ENCODE results near the gene CSNK1A1.

The CSNK1A1 gene

GRCh38 chr5:149594206-149594895 is 43.1 kb upstream of the CSNK1A1 start:
- TF ChIP-seq CTCF (IDR thresholded peaks at IDR 0.05; ENCODE audit: low read depth, low read length): no peak
- H3K4me3 ChIP-seq (ENCODE audit: low read depth, low read length): no peak overlapping the region
- in situ Hi-C loops (cut with HindIII; ENCODE audit: low sequenced_read_pairs): no loop called here
- DNase-seq (ENCODE audit: low read depth, low spot score): peak; percentile 24

- TF ChIP-seq CTCF (IDR thresholded peaks at IDR 0.05; ENCODE audit: low read depth, low read length): no peak
- DNase-seq (ENCODE audit: low read depth, low spot score): no peak
- no peak overlapping the region for H3K4me3 ChIP-seq (ENCODE audit: low read depth, low read length)
- in situ Hi-C loops (cut with HindIII; ENCODE audit: low sequenced_read_pairs): no loop called here
These were observed 42.1 kb upstream of the CSNK1A1 start for GRCh38 chr5:149593370-149593769.

- no peak overlapping the region for H3K4me3 ChIP-seq (ENCODE audit: low read depth, low read length)
- no peak for DNase-seq (ENCODE audit: low read depth, low spot score)
- in situ Hi-C loops (cut with HindIII; ENCODE audit: low sequenced_read_pairs): no loop called here
- no peak for TF ChIP-seq CTCF (IDR thresholded peaks at IDR 0.05; ENCODE audit: low read depth, low read length)
These were observed 37.7 kb upstream of the CSNK1A1 start for GRCh38 chr5:149588936-149589335.

- TF ChIP-seq CTCF (IDR thresholded peaks at IDR 0.05; ENCODE audit: low read depth, low read length): no peak
- in situ Hi-C loops (cut with HindIII; ENCODE audit: low sequenced_read_pairs): no loop called here
- DNase-seq (ENCODE audit: low read depth, low spot score): no peak
- H3K4me3 ChIP-seq (ENCODE audit: low read depth, low read length): no peak overlapping the region
These were observed 35.6 kb upstream of the CSNK1A1 start for GRCh38 chr5:149586708-149587318.

- H3K4me3 ChIP-seq (ENCODE audit: low read depth, low read length): no peak overlapping the region
- no peak for DNase-seq (ENCODE audit: low read depth, low spot score)
- TF ChIP-seq CTCF (IDR thresholded peaks at IDR 0.05; ENCODE audit: low read depth, low read length): no peak
- in situ Hi-C loops (cut with HindIII; ENCODE audit: low sequenced_read_pairs): no loop called here
These were observed 34.7 kb upstream of the CSNK1A1 start for GRCh38 chr5:149585910-149586309.

GRCh38 chr5:149584121-149584520 is 32.9 kb upstream of the CSNK1A1 start:
- TF ChIP-seq CTCF (IDR thresholded peaks at IDR 0.05; ENCODE audit: low read depth, low read length): no peak
- in situ Hi-C loops (cut with HindIII; ENCODE audit: low sequenced_read_pairs): no loop called here
- no peak for DNase-seq (ENCODE audit: low read depth, low spot score)
- no peak overlapping the region for H3K4me3 ChIP-seq (ENCODE audit: low read depth, low read length)
